ENCODE measurements around the gene LYPD6B. TPM values are rescaled to one million over a fixed set of nuclear protein-coding genes. Genes with fewer than 3 reads are reported as not detected.

The LYPD6B gene
- total and polyA plus RNA-seq, 10 of the 15 experiments (the other 5 are each of a cell fraction or from before 2014, with no cell fraction given) = 1.0 to 6.6 (median 4.0) TPM

DNA sequence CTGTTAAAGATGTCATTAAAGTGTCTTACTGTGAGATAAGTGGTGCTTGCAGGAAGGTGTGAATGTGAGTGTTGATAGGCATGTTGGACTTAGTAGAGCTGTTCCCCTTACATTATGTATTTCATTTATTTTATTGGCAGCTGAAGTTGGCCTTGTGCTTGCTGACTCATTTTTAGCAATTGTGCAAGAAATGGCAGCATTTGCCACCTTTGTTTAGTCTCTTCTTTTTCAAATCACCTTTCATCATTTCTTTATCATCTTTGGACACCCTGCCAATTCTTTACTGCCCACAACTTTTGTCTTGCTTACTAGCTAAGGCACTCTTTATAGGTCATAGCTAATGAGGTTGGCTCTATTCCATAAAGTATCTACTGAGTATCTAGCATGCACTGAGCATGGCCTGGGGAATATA is 161.6 kb downstream of the LYPD6B start:
- Histone ChIP-seq H3K4me1 (ENCODE audit: control insufficient read depth, insufficient read depth, low read length) (no peaks in the 10 kb centered on the region), H3K27ac (ENCODE audit: control insufficient read depth, insufficient read depth) (no peak overlapping the region), H3K9ac (ENCODE audit: control insufficient read depth, insufficient read depth, low read length) (no peak overlapping the region), H3K4me2 (ENCODE audit: control insufficient read depth, insufficient read depth) (no peak overlapping the region), H4K20me1 (ENCODE audit: control insufficient read depth, insufficient read depth) (no peaks in the 10 kb centered on the region; the same call in 1 of the 2 replicates), H3K9me3 (replicated peaks; ENCODE audit: control insufficient read depth, insufficient read depth, low read length) (no peaks in the 10 kb centered on the region), H3K79me2 (ENCODE audit: control insufficient read depth, insufficient read depth, low read length) (no peaks in the 10 kb centered on the region), H2AFZ (ENCODE audit: control insufficient read depth, low read depth, low read length) (no peak overlapping the region), H3K4me3 (no peak overlapping the region), H3K36me3 (ENCODE audit: control insufficient read depth in 2 of 2, insufficient read depth in 2 of 2, low read length in 1 of 2) (no peaks in the 10 kb centered on the region), H3K27me3 (replicated peaks in 1 of 2; ENCODE audit: control insufficient read depth in 2 of 2, insufficient read depth in 2 of 2, low read length in 1 of 2) (no peaks in the 10 kb centered on the region)
- no peak for DNase-seq (ENCODE audit: low read depth, low spot score)
- no peak for ATAC-seq
- intact Hi-C loops (cut with micrococcal nuclease; ENCODE audit: unreplicated experiment) = no loop called here
- no TSS peak for BruUV-seq (replicated peaks)
- in situ Hi-C loops (cut with MboI) = no loop called here
- FAIRE-seq = no peak
- ChIA-PET SMC1A (ENCODE audit: uncharacterized antibody, unreplicated experiment) (interaction anchor here (1.5 kb wide), 1 partner anchor 113 kb away, joined by 5 read pairs; no protein-coding TSS in a partner anchor), RAD21 (ENCODE audit: unreplicated experiment) (no interaction called here), CTCF (interaction anchor here (1.9 kb wide), 1 partner anchor 183 kb away, joined by 7 read pairs; no protein-coding TSS in a partner anchor), POLR2A (no interaction called here)
- TF ChIP-seq, protein P1, sequence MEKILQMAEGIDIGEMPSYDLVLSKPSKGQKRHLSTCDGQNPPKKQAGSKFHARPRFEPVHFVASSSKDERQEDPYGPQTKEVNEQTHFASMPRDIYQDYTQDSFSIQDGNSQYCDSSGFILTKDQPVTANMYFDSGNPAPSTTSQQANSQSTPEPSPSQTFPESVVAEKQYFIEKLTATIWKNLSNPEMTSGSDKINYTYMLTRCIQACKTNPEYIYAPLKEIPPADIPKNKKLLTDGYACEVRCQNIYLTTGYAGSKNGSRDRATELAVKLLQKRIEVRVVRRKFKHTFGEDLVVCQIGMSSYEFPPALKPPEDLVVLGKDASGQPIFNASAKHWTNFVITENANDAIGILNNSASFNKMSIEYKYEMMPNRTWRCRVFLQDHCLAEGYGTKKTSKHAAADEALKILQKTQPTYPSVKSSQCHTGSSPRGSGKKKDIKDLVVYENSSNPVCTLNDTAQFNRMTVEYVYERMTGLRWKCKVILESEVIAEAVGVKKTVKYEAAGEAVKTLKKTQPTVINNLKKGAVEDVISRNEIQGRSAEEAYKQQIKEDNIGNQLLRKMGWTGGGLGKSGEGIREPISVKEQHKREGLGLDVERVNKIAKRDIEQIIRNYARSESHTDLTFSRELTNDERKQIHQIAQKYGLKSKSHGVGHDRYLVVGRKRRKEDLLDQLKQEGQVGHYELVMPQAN (conservative IDR thresholded peaks at IDR 0.05) = no peak
- TF ChIP-seq STAT1 (conservative IDR thresholded peaks at IDR 0.05) = no peak
- TF ChIP-seq, protein P2, sequence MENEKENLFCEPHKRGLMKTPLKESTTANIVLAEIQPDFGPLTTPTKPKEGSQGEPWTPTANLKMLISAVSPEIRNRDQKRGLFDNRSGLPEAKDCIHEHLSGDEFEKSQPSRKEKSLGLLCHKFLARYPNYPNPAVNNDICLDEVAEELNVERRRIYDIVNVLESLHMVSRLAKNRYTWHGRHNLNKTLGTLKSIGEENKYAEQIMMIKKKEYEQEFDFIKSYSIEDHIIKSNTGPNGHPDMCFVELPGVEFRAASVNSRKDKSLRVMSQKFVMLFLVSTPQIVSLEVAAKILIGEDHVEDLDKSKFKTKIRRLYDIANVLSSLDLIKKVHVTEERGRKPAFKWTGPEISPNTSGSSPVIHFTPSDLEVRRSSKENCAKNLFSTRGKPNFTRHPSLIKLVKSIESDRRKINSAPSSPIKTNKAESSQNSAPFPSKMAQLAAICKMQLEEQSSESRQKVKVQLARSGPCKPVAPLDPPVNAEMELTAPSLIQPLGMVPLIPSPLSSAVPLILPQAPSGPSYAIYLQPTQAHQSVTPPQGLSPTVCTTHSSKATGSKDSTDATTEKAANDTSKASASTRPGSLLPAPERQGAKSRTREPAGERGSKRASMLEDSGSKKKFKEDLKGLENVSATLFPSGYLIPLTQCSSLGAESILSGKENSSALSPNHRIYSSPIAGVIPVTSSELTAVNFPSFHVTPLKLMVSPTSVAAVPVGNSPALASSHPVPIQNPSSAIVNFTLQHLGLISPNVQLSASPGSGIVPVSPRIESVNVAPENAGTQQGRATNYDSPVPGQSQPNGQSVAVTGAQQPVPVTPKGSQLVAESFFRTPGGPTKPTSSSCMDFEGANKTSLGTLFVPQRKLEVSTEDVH (IDR thresholded peaks at IDR 0.05; ENCODE audit: low read depth, partially characterized antibody) = no peak
- no peak for TF ChIP-seq CHD4 (IDR thresholded peaks at IDR 0.05)
- TF ChIP-seq NFIC (IDR thresholded peaks at IDR 0.05; ENCODE audit: low read depth, low read length) = no peak
- TF ChIP-seq, protein P3, sequence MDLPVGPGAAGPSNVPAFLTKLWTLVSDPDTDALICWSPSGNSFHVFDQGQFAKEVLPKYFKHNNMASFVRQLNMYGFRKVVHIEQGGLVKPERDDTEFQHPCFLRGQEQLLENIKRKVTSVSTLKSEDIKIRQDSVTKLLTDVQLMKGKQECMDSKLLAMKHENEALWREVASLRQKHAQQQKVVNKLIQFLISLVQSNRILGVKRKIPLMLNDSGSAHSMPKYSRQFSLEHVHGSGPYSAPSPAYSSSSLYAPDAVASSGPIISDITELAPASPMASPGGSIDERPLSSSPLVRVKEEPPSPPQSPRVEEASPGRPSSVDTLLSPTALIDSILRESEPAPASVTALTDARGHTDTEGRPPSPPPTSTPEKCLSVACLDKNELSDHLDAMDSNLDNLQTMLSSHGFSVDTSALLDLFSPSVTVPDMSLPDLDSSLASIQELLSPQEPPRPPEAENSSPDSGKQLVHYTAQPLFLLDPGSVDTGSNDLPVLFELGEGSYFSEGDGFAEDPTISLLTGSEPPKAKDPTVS (IDR thresholded peaks at IDR 0.05; ENCODE audit: low read depth, low read length) = no peak
- TF ChIP-seq BACH1 (IDR thresholded peaks at IDR 0.05; ENCODE audit: borderline replicate concordance) = no peak
- TF ChIP-seq IRF4 (IDR thresholded peaks at IDR 0.05; ENCODE audit: low read depth, low read length) = no peak
- no peak for TF ChIP-seq ZNF24 (IDR thresholded peaks at IDR 0.05)
- no peak for TF ChIP-seq ESRRA (IDR thresholded peaks at IDR 0.05; ENCODE audit: low read length)
- no peak for TF ChIP-seq IKZF2 (IDR thresholded peaks at IDR 0.05)
- TF ChIP-seq SUZ12 (IDR thresholded peaks at IDR 0.05; ENCODE audit: unreplicated experiment) = no peak
- no peak for TF ChIP-seq EZH2 (IDR thresholded peaks at IDR 0.05; ENCODE audit: borderline replicate concordance, control insufficient read depth, low read depth, low read length)
- TF ChIP-seq, protein P4, sequence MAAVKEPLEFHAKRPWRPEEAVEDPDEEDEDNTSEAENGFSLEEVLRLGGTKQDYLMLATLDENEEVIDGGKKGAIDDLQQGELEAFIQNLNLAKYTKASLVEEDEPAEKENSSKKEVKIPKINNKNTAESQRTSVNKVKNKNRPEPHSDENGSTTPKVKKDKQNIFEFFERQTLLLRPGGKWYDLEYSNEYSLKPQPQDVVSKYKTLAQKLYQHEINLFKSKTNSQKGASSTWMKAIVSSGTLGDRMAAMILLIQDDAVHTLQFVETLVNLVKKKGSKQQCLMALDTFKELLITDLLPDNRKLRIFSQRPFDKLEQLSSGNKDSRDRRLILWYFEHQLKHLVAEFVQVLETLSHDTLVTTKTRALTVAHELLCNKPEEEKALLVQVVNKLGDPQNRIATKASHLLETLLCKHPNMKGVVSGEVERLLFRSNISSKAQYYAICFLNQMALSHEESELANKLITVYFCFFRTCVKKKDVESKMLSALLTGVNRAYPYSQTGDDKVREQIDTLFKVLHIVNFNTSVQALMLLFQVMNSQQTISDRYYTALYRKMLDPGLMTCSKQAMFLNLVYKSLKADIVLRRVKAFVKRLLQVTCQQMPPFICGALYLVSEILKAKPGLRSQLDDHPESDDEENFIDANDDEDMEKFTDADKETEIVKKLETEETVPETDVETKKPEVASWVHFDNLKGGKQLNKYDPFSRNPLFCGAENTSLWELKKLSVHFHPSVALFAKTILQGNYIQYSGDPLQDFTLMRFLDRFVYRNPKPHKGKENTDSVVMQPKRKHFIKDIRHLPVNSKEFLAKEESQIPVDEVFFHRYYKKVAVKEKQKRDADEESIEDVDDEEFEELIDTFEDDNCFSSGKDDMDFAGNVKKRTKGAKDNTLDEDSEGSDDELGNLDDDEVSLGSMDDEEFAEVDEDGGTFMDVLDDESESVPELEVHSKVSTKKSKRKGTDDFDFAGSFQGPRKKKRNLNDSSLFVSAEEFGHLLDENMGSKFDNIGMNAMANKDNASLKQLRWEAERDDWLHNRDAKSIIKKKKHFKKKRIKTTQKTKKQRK (IDR thresholded peaks at IDR 0.05; ENCODE audit: low read depth, low read length) = no peak
- TF ChIP-seq CREM (IDR thresholded peaks at IDR 0.05; ENCODE audit: low read depth) = no peak
